NCI-H1105 (cell line): ENCODE data around the gene FUT6.
"Not testable (repeated sequence)": the region's sequence is repeated elsewhere in the genome, so short reads cannot be mapped to it uniquely, and the experiment has no call there.

Experiments used
- DNase-seq: peaks from one replicate; lab custom pipeline; 2025; lab: John Stamatoyannopoulos, UW

Gene FUT6

DNA sequence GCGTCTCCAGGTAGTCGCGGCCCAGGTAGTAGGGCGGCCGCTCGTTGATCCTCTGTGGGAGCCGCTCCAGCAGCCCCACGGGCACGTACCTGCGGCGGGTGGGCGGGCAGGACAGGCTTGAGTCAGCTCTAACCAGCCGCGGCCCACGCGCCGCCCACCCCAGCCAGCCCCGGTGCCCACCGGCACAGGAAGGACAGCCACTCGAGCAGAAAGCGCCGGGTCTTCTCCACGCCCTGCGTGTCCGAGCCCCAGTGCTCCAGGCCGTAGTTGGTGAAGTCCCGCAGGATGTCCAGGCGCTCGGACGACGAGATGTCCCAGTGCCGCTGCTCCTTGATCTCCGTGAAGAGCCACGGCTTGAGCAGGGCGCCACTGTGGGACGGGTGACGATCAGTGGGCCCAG lies 54.1 kb downstream of the FUT6 start:
- DNase-seq: no peak

DNA sequence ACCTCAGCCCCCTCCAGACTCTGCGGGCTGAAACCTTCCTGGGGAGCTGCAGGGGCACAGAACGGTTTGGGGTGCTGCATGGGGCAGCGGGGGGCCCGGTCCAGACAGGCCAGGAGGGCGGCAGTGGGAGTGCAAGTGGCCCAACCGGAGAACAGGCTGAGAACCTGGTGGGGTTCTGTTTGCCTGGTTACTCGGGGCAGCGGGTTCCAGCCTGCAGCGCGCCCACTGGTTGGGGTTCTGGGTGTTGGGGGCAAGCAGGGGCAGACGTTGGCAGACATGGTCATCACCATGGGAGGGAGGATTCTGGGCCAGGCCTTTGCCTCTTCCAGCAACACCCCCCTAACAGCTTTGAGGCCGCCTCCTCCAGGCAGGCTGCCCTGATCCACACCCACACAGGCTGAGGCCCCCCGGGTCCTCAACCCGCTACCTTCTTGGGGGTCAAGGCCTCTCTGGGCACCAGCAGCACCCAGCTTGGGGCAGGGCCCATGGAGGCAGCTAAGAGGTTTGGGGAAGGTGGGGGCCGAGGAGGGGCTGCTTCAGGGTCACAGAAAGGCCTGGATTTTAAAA lies 54.8 kb downstream of the FUT6 start, which contains the start of gene PRR22:
Gene PRR22 (minus strand): TSS at position 166 of the 567 bp plus-strand sequence. CDS start 86 bp downstream, at position 80.
- DNase-seq: no peak

- DNase-seq: no peak
Measured at GRCh38 chr19:5782945-5783919, 56.3 kb downstream of the FUT6 start.

GRCh38 chr19:5782322-5782721 lies 57.2 kb downstream of the FUT6 start:
- DNase-seq: no peak

- not testable (repeated sequence) for DNase-seq
Measured at GRCh38 chr19:5780916-5781315, 58.6 kb downstream of the FUT6 start.
